Testis (tissue), 2 donors: Measurements from ENCODE around the gene GATA2.

Source experiments
- CTCF ChIP-seq, 3 experiments: fragments of 450-650 bp in 2 of 3; fragments of 200-600 bp in 1 of 3; sonication (generic) in 1 of 3; IDR thresholded peaks; one replicate each; pipeline ENCODE4 v1.5.1; 2016 to 2019; ENCODE audit warnings: antibody characterized with exemption in 3 of 3, mild to moderate bottlenecking in 2 of 3, moderate library complexity in 1 of 3
- POLR2A ChIP-seq: fragments of 450-650 bp; IDR thresholded peaks from one replicate; pipeline ENCODE4 v1.6.1; 2017; ENCODE audit warnings: antibody characterized with exemption, mild to moderate bottlenecking, moderate library complexity

- TF ChIP-seq CTCF (IDR thresholded peaks at IDR 0.05), result no peak
- TF ChIP-seq POLR2A, result no peak
Measured at GRCh38 chr3:128447561-128448013, 45.4 kb downstream of the GATA2 start.
